GM12872 (cell line): ENCODE data around the gene CGAS.

ENCODE experiments used
- TF ChIP-seq, protein P1 (sequence below): IDR thresholded peaks from 3 replicates; pipeline ENCODE4 v1.5.1; 2011; ENCODE audit warnings: low read depth, mild to moderate bottlenecking, low read length, moderate library complexity; ENCODE audit not compliant: insufficient read depth

The CGAS gene

DNA sequence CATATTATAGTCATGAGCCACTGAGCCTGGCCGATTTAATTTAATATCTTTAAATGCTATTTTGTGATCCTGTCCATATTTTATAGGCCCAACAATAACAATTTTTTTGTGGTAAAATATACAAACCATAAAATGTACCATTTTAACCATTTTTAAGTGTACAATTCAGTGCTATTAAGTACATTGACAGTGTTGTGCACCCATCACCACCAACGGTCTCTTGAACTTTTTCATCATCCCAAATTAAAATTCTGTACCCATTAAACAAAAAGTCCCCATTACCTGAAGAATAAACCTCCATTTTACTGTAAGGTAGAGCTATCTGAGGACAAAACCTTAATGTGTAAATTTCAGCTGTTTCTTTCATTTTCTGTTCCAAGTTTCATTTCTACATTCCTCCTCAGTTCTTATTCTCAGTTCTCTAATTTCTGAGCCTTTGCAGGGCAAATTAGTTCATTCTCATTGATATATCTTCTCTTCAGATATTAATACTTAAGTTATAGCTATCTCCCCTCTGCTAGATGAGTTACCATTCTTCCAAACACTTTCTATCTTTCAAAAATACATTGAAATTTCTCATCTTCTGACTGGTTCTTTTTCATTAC lies 19.7 kb upstream of the CGAS start:
- TF ChIP-seq, protein P1, sequence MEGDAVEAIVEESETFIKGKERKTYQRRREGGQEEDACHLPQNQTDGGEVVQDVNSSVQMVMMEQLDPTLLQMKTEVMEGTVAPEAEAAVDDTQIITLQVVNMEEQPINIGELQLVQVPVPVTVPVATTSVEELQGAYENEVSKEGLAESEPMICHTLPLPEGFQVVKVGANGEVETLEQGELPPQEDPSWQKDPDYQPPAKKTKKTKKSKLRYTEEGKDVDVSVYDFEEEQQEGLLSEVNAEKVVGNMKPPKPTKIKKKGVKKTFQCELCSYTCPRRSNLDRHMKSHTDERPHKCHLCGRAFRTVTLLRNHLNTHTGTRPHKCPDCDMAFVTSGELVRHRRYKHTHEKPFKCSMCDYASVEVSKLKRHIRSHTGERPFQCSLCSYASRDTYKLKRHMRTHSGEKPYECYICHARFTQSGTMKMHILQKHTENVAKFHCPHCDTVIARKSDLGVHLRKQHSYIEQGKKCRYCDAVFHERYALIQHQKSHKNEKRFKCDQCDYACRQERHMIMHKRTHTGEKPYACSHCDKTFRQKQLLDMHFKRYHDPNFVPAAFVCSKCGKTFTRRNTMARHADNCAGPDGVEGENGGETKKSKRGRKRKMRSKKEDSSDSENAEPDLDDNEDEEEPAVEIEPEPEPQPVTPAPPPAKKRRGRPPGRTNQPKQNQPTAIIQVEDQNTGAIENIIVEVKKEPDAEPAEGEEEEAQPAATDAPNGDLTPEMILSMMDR, result no peak

- TF ChIP-seq, protein P1, result no peak
These were observed 9.6 kb upstream of the CGAS start, which contains the start of gene MTO1 for GRCh38 chr6:73461537-73462350. Gene MTO1 (plus strand): TSS chr6:73461737. CDS start chr6:73461855, 118 bp downstream.

DNA sequence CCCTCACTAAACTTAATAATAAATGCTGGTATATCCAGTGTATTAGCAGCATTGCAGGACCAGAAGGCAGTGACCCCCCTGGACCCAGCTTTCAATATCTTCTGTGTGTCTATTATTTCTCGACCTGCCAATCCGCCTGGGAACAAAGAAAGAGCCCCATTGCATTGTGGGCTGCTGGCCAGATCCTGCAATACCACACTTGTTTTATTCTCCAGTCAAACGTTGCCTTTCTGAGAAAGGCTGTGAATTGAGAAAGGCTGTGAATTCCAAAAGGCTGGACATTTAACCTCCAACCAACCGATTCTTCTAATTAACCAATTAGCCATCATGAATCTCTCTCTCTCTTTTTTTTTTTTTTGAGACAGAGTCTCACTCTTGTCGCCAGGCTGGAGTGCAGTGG lies 8.0 kb upstream of the CGAS start:
- TF ChIP-seq, protein P1, result no peak

DNA sequence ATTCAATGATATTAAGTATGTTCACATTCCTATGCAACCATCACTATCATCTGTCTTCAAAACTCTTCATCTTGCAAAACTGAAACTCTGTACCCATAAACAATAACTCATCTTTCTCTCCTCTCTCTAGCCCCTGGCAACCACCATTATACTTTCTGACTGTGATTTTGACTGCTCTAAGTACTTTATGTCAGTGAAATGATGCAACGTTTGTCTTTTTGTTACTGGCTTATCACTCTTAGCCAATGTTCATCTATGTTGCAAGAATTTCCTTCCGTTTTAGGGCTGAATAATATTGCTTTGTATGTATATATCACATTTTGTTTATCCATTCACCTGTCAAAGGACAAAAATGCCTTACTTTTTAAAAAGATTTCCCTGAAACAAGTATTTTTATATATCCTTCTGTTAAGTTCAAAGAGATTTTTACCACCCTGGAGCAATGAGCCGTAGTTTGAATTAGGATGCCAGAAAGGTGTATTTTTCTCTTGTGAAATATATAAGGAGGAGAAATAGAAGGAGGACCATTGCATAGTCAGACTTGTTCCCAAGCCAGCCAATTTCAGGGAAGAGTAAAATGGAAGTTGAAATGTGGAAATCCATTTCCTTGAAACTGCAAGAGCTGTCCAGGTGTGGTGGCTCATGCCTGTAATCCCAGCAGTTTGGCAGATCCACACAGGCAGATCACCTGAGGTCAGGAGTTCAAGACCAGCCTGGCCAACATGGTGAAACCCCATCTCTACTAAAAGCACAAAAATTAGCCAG lies 4.0 kb upstream of the CGAS start:
- TF ChIP-seq, protein P1, result no peak

GRCh38 chr6:73451223-73452106 lies 632 bp downstream of the CGAS start:
- TF ChIP-seq, protein P1, result no peak

DNA sequence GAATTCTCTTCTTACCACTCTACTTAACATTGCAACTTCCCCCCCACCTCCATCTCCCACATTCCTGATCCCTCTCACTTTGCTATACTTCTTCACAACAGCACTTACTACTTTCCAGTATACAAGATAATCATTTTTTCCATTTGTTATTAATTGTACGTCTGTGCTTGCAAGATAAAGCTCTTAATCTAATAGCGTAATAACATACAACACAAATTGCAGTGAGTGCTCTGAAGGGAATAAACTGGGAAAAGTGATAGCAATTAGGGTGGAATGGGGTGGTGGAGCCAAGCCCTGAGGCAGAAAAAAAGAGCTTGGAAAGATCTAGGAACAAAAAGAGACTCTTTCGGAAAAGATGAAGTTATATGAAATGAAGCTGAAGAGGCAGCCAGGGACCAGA lies 8.5 kb downstream of the CGAS start:
- TF ChIP-seq, protein P1, result no peak
